Neural progenitor cell (in vitro differentiated cells): ENCODE measurements around the gene EIF3D. TPM values are rescaled to one million over a fixed set of nuclear protein-coding genes. Genes with fewer than 3 reads are reported as not detected.

Experiments used
- DNase-seq: peaks from one replicate; pipeline ENCODE4 v3.0.0-alpha.2; 2016; ENCODE audit warnings: low spot score
- H2AFZ ChIP-seq: fragments of 200-600 bp; sonication (generic); replicated peaks from 2 replicates; pipeline ENCODE4 v1.6.1; 2016; ENCODE audit warnings: antibody characterized with exemption
- H3F3A ChIP-seq: fragments of 200-600 bp; sonication (generic); 2 replicates; pipeline ENCODE4 v1.6.1; 2016; ENCODE audit warnings: antibody characterized with exemption, low read depth
- H3K27ac ChIP-seq: fragments of 200-600 bp; sonication (generic); 2 replicates; pipeline ENCODE4 v1.5.1; 2016; ENCODE audit warnings: mild to moderate bottlenecking
- H3K27me3 ChIP-seq: fragments of 200-600 bp; sonication (generic); 2 replicates; pipeline ENCODE4 v1.6.1; 2016; ENCODE audit warnings: mild to moderate bottlenecking, moderate library complexity
- H3K36me3 ChIP-seq: fragments of 200-600 bp; sonication (generic); 2 replicates; pipeline ENCODE4 v1.5.1; 2016
- H3K4me1 ChIP-seq: fragments of 200-600 bp; sonication (generic); 2 replicates; pipeline ENCODE4 v1.6.1; 2016; ENCODE audit warnings: mixed run types
- H3K4me2 ChIP-seq: fragments of 200-600 bp; sonication (generic); 2 replicates; pipeline ENCODE4 v1.6.1; 2016
- H3K4me3 ChIP-seq: fragments of 200-600 bp; sonication (generic); 2 replicates; pipeline ENCODE4 v1.5.1; 2016
- H3K79me2 ChIP-seq: fragments of 200-600 bp; sonication (generic); 2 replicates; pipeline ENCODE4 v1.6.1; 2016; ENCODE audit warnings: low read depth
- H3K9ac ChIP-seq: fragments of 200-600 bp; sonication (generic); 2 replicates; pipeline ENCODE4 v1.6.1; 2016
- H3K9me3 ChIP-seq: fragments of 200-600 bp; sonication (generic); 2 replicates; pipeline ENCODE4 v1.5.1; 2016; ENCODE audit warnings: low read depth
- H4K20me1 ChIP-seq: fragments of 200-600 bp; sonication (generic); 2 replicates; pipeline ENCODE4 v1.6.1; 2016; ENCODE audit warnings: low read depth
- H3K27ac Mint-ChIP-seq: 3 replicates; pipeline ENCODE4 v1.8.0; 2021; ENCODE audit warnings: mixed read lengths
- H3K27me3 Mint-ChIP-seq: 2 replicates; pipeline ENCODE4 v1.8.0; 2022; ENCODE audit warnings: low read depth, mild to moderate bottlenecking, inconsistent platforms, moderate library complexity, mixed read lengths; ENCODE audit not compliant: insufficient read depth
- H3K36me3 Mint-ChIP-seq: 3 replicates; pipeline ENCODE4 v1.8.0; 2021; ENCODE audit warnings: mixed read lengths
- H3K4me1 Mint-ChIP-seq: 3 replicates; pipeline ENCODE4 v1.8.0; 2021; ENCODE audit warnings: mixed read lengths
- H3K4me3 Mint-ChIP-seq: 3 replicates; pipeline ENCODE4 v1.8.0; 2021; ENCODE audit warnings: mild to moderate bottlenecking, moderate library complexity, mixed read lengths
- H3K9me3 Mint-ChIP-seq: 3 replicates; pipeline ENCODE4 v1.8.0; 2020; ENCODE audit warnings: mixed read lengths
- CTCF ChIP-seq: fragments of 200-600 bp; sonication (generic); IDR thresholded peaks from 2 replicates; pipeline ENCODE4 v1.5.1; 2017; ENCODE audit warnings: antibody characterized with exemption, mild to moderate bottlenecking
- EZH2 ChIP-seq: fragments of 200-600 bp; sonication (generic); IDR thresholded peaks from 2 replicates; pipeline ENCODE4 v1.6.1; 2017; ENCODE audit warnings: antibody characterized with exemption, mild to moderate bottlenecking, moderate library complexity
- EZH2phosphoT487 ChIP-seq: fragments of 200-600 bp; sonication (generic); IDR thresholded peaks from 2 replicates; pipeline ENCODE4 v1.6.1; 2017; ENCODE audit warnings: antibody characterized with exemption
- total RNA-seq: library from RNA; depleted of rRNA; stranded (reverse); fragments of >200 nt; gene quantifications from 2 replicates; pipeline ENCODE4 v1.2.3, GENCODE V29; 2015; ENCODE audit warnings: low replicate concordance

Gene EIF3D
- total RNA-seq, 1 donor from 2014 or later, result 361 TPM

GRCh38 chr22:36563444-36563843 is 34.5 kb upstream of the EIF3D start:
- Histone ChIP-seq H3F3A (no peaks in the 10 kb centered on the region), H3K4me2 (no peak overlapping the region), H3K9me3 (no peaks in the 10 kb centered on the region), H3K4me1 (no peaks in the 10 kb centered on the region), H3K79me2 (no peaks in the 10 kb centered on the region), H3K4me3 (no peak overlapping the region), H3K9ac (no peak overlapping the region), H2AFZ (no peak overlapping the region), H3K36me3 (no peaks in the 10 kb centered on the region), H3K27me3 (no peaks in the 10 kb centered on the region), H4K20me1 (no peaks in the 10 kb centered on the region), H3K27ac (no peak overlapping the region)
- Mint-ChIP-seq H3K27ac (no peak overlapping the region), H3K4me1 (peaks cover 14% of the 10 kb centered on the region), H3K9me3 (no peaks in the 10 kb centered on the region), H3K36me3 (no peaks in the 10 kb centered on the region), H3K27me3 (peaks cover 16% of the 10 kb centered on the region), H3K4me3 (no peak overlapping the region)
- TF ChIP-seq EZH2 (no peak), EZH2phosphoT487 (no peak), CTCF (no peak)
- no peak for DNase-seq

- no peaks in the 10 kb centered on the region for H4K20me1 ChIP-seq
- H3K9me3 ChIP-seq, result no peaks in the 10 kb centered on the region
- H2AFZ ChIP-seq, result no peak overlapping the region
- no peaks in the 10 kb centered on the region for H3K36me3 ChIP-seq
- Mint-ChIP-seq H3K27me3 (peaks cover 16% of the 10 kb centered on the region), H3K36me3 (no peaks in the 10 kb centered on the region), H3K9me3 (no peaks in the 10 kb centered on the region), H3K4me1 (peaks cover 14% of the 10 kb centered on the region), H3K27ac (no peak overlapping the region), H3K4me3 (no peak overlapping the region)
- H3K4me1 ChIP-seq, result no peaks in the 10 kb centered on the region
- H3K4me2 ChIP-seq, result no peak overlapping the region
- H3K4me3 ChIP-seq, result no peak overlapping the region
- no peaks in the 10 kb centered on the region for H3K79me2 ChIP-seq
- no peak for DNase-seq
- no peak overlapping the region for H3K9ac ChIP-seq
- no peaks in the 10 kb centered on the region for H3K27me3 ChIP-seq
- peak; percentile 40 for TF ChIP-seq CTCF
- no peak for TF ChIP-seq EZH2
- H3F3A ChIP-seq, result no peaks in the 10 kb centered on the region
- no peak overlapping the region for H3K27ac ChIP-seq
Observed at GRCh38 chr22:36563001-36563400, 34.0 kb upstream of the EIF3D start.

GRCh38 chr22:36562261-36562835 is 33.4 kb upstream of the EIF3D start:
- Histone ChIP-seq H3K79me2 (no peaks in the 10 kb centered on the region), H3K27ac (no peak overlapping the region), H3K36me3 (no peaks in the 10 kb centered on the region), H3K4me3 (no peak overlapping the region), H3K9me3 (no peaks in the 10 kb centered on the region), H2AFZ (no peak overlapping the region), H3K4me2 (no peak overlapping the region), H3F3A (no peaks in the 10 kb centered on the region), H3K9ac (no peak overlapping the region), H3K27me3 (no peaks in the 10 kb centered on the region), H4K20me1 (no peaks in the 10 kb centered on the region), H3K4me1 (no peaks in the 10 kb centered on the region)
- Mint-ChIP-seq H3K9me3 (no peaks in the 10 kb centered on the region), H3K4me3 (no peak overlapping the region), H3K36me3 (no peaks in the 10 kb centered on the region), H3K27me3 (peaks cover 17% of the 10 kb centered on the region), H3K4me1 (peaks cover 14% of the 10 kb centered on the region), H3K27ac (peak overlapping the region; percentile 83)
- DNase-seq, result no peak
- TF ChIP-seq CTCF, result no peak
- no peak for TF ChIP-seq EZH2
- no peak for TF ChIP-seq EZH2phosphoT487
